ENCODE results near the gene C1orf141. TPM values are rescaled to one million over a fixed set of nuclear protein-coding genes. Genes with fewer than 3 reads are reported as not detected.

C1orf141 gene
- total and polyA plus RNA-seq, 9 of the 15 experiments (the other 6 are each of a cell fraction or from before 2014, with no cell fraction given) = not detected

- TF ChIP-seq MNT (conservative IDR thresholded peaks at IDR 0.05) (no peak), ZBTB17 (CRISPR knock-in tag; IDR thresholded peaks at IDR 0.05) (no peak), ZKSCAN3 (CRISPR knock-in tag; IDR thresholded peaks at IDR 0.05) (no peak)
These were observed 36.2 kb upstream of the C1orf141 start (continued) for GRCh38 chr1:67170751-67171573.

GRCh38 chr1:67169932-67170331, 35.2 kb upstream of the C1orf141 start:
- intact Hi-C loops (cut with micrococcal nuclease) = loop anchor here (5.0 kb wide), 1 partner anchor 42 kb away; no protein-coding TSS in a partner anchor
- no TSS peak for BruUV-seq (replicated peaks)
- no peak overlapping the region for H3K4me2 ChIP-seq (ENCODE audit: insufficient read depth, low read length)

More at GRCh38 chr1:67169932-67170331, 35.2 kb upstream of the C1orf141 start:
- Histone ChIP-seq H3K79me2 (ENCODE audit: control insufficient read depth, insufficient read depth, low read length) (no peaks in the 10 kb centered on the region), H3K9me1 (ENCODE audit: control insufficient read depth, insufficient read depth, low read length) (no peaks in the 10 kb centered on the region), H4K20me1 (replicated peaks; ENCODE audit: control insufficient read depth, insufficient read depth, low read length) (no peaks in the 10 kb centered on the region), H3K27me3 (ENCODE audit: control insufficient read depth in 2 of 2, insufficient read depth in 2 of 2, low read length in 2 of 2) (no peaks in the 10 kb centered on the region), H3K9me3 (replicated peaks; ENCODE audit: control insufficient read depth, insufficient read depth, low read depth, low read length) (no peaks in the 10 kb centered on the region), H2AFZ (ENCODE audit: low read depth, low read length) (no peak overlapping the region), H3K27ac (ENCODE audit: extremely low read depth, low read depth, low read length) (no peak overlapping the region), H3K4me3 (no peak overlapping the region), H3K9ac (ENCODE audit: insufficient read depth in 1 of 2, low read depth in 2 of 2, low read length in 2 of 2) (no peak overlapping the region), H3K4me1 (replicated peaks in 1 of 2; ENCODE audit: control insufficient read depth in 2 of 2, insufficient read depth in 2 of 2, low read length in 2 of 2) (peaks cover 0 to 3% of the 10 kb centered on the region in 2 experiments; a peak in 2 of 5 replicates), H3K36me3 (ENCODE audit: control insufficient read depth, insufficient read depth, low read length) (no peaks in the 10 kb centered on the region)
- ATAC-seq = no peak
- POLR2A ChIA-PET = interaction anchor here (0.8 kb wide), 1 partner anchor 38 kb away, joined by 3 read pairs; no protein-coding TSS in a partner anchor
- no peak for FAIRE-seq
- CTCF ChIA-PET (ENCODE audit: low intra/inter-chr PET ratio) = no interaction called here
- 36% methylated on average over 3 of the region's 3 CpGs for WGBS (ENCODE audit: insufficient coverage, low coverage, missing lambda C conversion rate)
- TF ChIP-seq HSF4 (CRISPR knock-in tag; IDR thresholded peaks at IDR 0.05; ENCODE audit: borderline replicate concordance) = no peak
- TF ChIP-seq POLR3A (IDR thresholded peaks at IDR 0.05; ENCODE audit: borderline replicate concordance, extremely low read depth, insufficient read depth, insufficient read length) = no peak
- TF ChIP-seq BCOR (IDR thresholded peaks at IDR 0.05) = no peak
- no peak for TF ChIP-seq ZBTB7A (IDR thresholded peaks at IDR 0.05; ENCODE audit: borderline replicate concordance, control insufficient read depth, low read depth, low read length)
- no peak for TF ChIP-seq ZFP36 (IDR thresholded peaks at IDR 0.05; ENCODE audit: low read depth, low read length, partially characterized antibody)
- no peak for TF ChIP-seq ZNF282 (CRISPR knock-in tag; IDR thresholded peaks at IDR 0.05)
- TF ChIP-seq FOXA1 (IDR thresholded peaks at IDR 0.05; ENCODE audit: borderline replicate concordance) = no peak
- no peak for TF ChIP-seq SUPT5H (IDR thresholded peaks at IDR 0.05)
- no peak for TF ChIP-seq ZNF778 (CRISPR knock-in tag; IDR thresholded peaks at IDR 0.05)
- no peak for TF ChIP-seq SNIP1 (IDR thresholded peaks at IDR 0.05; ENCODE audit: low read depth)
- no peak for TF ChIP-seq POLR3G (IDR thresholded peaks at IDR 0.05; ENCODE audit: extremely low read depth, insufficient read length, insufficient replicate concordance)
- in situ Hi-C loops (cut with MboI) = no loop called here
- no peak for DNase-seq (ENCODE audit: extremely low read depth in 1 of 4, low spot score in 3 of 4)
